Mammary epithelial cell (primary cell): ENCODE measurements around the gene AKR1E2.

Experiments
- EZH2 ChIP-seq: IDR thresholded peaks from 2 replicates; pipeline ENCODE4 v1.6.1; 2012; ENCODE audit warnings: low read length, inconsistent platforms, borderline replicate concordance
- TF ChIP-seq, protein P1 (sequence below), 2 donors: IDR thresholded peaks in 1 of 2; conservative IDR thresholded peaks in 1 of 2; 2 replicates each; pipeline ENCODE4 v1.5.1; 2011 to 2012; ENCODE audit warnings: inconsistent platforms in 2 of 2, low read length in 2 of 2, mild to moderate bottlenecking in 2 of 2, control low read depth in 1 of 2, low read depth in 1 of 2; ENCODE audit not compliant: insufficient read depth in 1 of 2; ENCODE audit errors: extremely low read depth in 1 of 2

GRCh38 chr10:4849555-4850242, 23.7 kb downstream of the AKR1E2 start:
- TF ChIP-seq, protein P1, sequence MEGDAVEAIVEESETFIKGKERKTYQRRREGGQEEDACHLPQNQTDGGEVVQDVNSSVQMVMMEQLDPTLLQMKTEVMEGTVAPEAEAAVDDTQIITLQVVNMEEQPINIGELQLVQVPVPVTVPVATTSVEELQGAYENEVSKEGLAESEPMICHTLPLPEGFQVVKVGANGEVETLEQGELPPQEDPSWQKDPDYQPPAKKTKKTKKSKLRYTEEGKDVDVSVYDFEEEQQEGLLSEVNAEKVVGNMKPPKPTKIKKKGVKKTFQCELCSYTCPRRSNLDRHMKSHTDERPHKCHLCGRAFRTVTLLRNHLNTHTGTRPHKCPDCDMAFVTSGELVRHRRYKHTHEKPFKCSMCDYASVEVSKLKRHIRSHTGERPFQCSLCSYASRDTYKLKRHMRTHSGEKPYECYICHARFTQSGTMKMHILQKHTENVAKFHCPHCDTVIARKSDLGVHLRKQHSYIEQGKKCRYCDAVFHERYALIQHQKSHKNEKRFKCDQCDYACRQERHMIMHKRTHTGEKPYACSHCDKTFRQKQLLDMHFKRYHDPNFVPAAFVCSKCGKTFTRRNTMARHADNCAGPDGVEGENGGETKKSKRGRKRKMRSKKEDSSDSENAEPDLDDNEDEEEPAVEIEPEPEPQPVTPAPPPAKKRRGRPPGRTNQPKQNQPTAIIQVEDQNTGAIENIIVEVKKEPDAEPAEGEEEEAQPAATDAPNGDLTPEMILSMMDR (conservative IDR thresholded peaks at IDR 0.05 in 1 of 2, IDR thresholded peaks at IDR 0.05 in 1 of 2; ENCODE audit: extremely low read depth in 1 of 2, insufficient read depth in 1 of 2, low read depth in 1 of 2, low read length in 2 of 2), result peak; percentile 100
- TF ChIP-seq EZH2, result no peak
